Activated T-cell treated with anti-CD3 and anti-CD28 coated beads, Interleukin-2, amount 50 U/mL, for 1 hour (primary cell): Measurements from ENCODE around the gene KIF27.
"Not testable (repeated sequence)": the region's sequence is repeated elsewhere in the genome, so short reads cannot be mapped to it uniquely, and the experiment has no call there.

Experiments
- DNase-seq: peaks from one replicate; pipeline ENCODE4 v3.0.0-alpha.2; 2020

The KIF27 gene, protein sequence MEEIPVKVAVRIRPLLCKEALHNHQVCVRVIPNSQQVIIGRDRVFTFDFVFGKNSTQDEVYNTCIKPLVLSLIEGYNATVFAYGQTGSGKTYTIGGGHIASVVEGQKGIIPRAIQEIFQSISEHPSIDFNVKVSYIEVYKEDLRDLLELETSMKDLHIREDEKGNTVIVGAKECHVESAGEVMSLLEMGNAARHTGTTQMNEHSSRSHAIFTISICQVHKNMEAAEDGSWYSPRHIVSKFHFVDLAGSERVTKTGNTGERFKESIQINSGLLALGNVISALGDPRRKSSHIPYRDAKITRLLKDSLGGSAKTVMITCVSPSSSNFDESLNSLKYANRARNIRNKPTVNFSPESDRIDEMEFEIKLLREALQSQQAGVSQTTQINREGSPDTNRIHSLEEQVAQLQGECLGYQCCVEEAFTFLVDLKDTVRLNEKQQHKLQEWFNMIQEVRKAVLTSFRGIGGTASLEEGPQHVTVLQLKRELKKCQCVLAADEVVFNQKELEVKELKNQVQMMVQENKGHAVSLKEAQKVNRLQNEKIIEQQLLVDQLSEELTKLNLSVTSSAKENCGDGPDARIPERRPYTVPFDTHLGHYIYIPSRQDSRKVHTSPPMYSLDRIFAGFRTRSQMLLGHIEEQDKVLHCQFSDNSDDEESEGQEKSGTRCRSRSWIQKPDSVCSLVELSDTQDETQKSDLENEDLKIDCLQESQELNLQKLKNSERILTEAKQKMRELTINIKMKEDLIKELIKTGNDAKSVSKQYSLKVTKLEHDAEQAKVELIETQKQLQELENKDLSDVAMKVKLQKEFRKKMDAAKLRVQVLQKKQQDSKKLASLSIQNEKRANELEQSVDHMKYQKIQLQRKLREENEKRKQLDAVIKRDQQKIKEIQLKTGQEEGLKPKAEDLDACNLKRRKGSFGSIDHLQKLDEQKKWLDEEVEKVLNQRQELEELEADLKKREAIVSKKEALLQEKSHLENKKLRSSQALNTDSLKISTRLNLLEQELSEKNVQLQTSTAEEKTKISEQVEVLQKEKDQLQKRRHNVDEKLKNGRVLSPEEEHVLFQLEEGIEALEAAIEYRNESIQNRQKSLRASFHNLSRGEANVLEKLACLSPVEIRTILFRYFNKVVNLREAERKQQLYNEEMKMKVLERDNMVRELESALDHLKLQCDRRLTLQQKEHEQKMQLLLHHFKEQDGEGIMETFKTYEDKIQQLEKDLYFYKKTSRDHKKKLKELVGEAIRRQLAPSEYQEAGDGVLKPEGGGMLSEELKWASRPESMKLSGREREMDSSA (N-terminal part only)

DNA sequence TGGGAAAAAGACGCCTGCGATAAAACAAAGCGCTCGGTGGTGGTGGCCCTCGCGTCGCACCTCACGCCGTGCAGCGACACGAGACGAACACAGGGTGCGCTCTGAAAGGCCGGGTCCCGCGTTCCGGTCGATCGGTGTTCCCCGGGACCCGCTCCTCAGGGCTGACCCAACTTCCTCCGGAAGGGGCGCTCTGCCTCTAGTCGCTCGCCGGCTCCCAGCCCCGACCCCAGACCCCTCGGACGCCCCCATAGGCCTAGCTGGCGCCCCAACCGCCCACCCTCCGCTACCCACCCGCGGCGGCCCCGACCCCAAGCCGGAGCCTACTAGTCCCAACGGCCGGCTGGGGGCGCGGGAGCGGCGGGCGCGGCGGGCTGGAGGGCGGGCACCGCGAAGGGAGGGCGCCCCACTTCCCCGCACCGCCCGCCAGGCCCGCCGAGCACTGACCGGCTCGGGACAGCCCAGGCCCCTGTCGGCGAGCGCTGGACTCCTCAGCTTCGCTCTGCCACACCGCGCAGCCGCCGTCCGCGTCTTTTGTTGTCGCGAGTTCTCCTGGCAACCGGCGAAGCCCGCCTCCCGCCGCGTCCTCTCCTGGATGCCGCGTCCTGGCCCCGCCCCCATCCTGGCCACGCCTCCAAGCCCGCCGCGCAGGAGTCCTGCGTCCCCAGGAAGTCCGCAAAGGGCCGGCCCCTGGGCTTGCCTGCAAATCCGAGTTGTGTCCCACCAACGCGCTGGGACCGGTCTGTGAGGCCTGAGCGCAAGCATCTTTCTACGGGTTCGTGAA is at the start of gene KIF27:
Gene KIF27, minus strand, starts transcription at position 506 of the 781 bp plus-strand sequence. CDS start 5,841 bp downstream, outside the sequence.
- peak; percentile 95 for DNase-seq

DNA sequence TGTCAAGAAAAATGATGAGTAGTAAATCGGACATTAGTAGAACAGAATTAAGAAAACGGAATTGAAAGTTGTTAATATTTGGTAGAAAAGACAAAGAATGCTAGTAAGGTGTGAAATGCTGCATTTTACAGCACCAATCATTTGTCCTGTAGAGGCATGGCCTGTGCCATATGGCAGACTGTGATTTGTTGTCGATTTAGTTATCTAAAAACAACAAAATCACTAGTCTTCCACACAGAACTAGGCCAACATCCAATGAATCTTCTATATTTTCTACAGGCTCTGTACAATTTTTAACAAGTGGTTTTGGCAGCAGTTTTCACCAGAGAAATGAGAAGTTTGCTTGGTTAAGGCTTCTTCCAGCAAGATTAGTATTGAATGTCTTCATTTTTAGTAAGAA is 48.4 kb upstream of the KIF27 start:
- DNase-seq, result no peak

DNA sequence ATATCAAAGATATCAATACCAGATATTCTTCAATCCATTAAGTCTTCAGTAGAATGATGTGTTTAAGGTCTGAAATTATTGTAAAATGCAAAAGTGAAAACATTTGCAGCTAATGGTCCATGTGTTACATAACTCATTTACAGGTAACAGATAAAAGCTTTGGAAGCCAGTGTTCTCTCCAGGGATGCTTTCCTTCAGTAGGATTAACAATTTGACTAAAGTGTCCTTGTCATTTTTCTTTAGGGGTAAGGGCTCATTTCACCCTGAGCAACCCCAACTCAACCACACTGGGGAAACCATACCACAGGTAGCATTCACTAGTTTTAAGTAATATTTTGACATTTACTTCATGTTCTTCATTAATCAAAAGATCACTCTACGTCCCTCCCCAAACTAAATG is 45.8 kb upstream of the KIF27 start:
- DNase-seq, result no peak

DNA sequence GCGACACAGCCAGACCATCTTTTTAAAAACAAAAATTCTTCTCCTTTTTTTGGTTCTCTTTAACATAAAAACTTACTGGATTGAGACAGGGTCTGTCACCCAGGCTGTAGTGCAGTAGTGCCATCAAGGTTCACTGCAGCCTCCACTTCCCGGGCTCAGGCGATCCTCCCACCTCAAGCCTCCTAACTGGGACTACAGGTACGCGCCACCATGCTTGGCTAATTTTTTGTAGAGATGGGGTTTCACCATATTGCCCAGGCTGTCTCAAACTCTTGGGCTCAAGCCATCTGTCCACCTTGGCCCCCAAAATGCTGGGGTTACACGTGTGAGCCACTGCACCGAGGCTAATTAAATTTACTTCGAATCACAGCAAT is 45.0 kb upstream of the KIF27 start:
- no peak for DNase-seq

DNA sequence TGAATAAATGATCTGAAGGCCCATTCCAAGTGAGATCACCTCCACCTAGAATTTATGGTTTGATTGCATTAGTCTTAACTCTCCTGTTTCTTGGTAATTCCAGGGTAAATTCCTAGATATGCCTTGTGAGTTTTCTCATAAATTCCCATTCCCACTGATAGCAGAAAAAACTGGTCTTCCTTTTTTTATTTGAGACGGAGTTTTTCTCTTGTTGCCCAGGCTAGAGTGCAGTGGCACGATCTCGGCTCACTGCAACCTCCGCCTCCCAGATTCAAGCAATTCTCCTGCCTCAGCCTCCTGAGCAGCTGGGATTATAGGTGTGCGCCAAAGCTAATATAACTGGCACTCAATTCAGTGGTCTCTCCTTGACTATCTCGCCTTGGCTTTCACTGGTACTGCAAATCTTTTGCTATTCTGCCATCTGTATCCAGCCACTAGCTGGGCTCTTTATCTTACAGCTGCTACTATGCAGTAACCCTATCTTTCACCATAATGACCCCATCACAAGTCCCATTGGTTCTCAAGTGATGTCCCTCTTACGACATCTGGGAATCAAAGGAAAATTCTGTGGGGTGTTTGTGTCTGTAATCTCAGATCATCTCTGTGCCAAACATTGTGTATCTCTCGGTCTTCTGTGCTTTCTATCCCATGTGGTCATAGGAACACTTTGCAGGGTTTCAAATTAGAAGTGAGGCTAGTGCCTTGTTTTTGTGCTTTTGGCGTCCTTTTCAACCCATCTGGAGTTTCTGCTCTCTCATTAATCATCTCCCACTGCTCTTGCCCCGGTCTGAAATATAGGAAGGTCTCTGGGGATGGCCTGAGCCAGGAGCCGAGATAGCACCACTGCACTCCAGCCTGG is 44.3 kb upstream of the KIF27 start:
- no peak for DNase-seq

DNA sequence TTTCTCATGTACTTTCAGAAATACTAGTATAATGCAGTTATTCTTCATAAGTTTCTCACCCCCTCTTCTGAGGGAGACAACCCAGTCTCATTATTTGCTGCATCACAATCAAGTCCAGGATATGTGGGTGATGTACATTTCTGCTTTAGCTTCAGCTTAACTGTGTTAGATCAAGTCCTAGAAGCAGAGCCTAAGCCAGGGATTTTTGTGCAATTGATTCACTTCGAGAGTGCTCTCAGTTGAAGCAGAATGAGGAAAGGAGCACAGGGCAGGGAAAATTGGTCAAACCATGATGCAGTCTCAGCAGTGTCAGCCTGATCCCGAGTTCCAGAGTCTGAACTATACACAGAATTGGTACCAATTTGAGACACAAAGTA is 43.7 kb upstream of the KIF27 start:
- no peak for DNase-seq

DNA sequence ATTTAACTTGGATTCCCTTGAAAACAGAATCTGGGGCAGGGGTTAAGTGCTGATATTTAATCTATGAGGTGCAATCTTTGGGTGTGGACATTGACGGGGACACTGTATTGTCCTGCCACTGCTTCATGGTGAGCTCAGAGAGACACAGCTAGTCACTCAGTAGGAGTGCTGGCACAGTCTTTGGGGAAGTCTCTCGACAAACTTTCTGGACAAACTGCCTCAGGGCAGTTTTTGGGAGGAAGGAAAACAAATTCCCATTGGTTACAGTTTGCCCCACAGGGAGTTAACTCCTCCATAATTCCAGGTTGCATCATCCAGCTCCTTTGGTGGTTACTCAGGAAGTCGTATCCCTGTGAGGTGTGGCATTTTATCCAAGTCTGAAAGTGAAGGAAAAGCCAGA is 40.9 kb upstream of the KIF27 start:
- no peak for DNase-seq

DNA sequence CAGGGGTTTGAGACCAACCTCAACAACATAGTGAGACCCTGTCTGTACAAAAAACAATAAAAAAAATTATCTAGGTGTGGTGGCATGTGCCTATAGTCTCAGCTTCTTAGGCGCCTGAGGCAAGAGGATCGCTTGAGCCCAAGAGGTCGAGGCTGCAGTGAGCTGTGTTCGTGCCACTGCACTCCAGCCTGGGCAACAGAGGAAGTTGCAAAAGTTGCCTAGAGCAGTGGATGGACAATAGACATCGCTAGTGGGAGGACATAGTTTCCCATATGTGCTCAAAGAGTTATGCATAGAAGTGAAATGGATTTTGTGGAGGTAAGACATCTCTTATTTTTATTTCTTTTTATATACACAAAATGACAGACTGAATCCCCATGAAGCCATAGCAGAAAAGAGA is 39.8 kb upstream of the KIF27 start:
- DNase-seq, result no peak

DNA sequence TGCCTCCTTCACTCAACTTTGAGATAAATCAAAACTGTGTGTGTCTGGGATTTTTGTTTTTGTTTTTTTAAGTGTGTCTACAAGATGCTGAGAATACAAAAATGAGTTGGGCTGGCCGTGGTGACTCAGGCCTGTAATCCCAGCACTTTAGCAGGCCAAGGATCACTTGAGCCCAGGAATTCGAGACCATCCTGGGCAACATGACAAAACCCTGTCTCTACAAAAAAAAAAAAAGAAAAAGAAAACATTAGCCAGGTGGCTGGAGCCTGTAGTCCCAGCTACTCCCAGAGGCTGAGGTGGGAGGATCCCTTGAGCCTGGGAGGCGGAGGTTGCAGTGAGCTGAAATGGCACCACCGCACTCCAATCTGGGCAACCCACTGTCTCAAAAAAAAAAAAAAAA is 37.8 kb upstream of the KIF27 start:
- DNase-seq, result no peak

DNA sequence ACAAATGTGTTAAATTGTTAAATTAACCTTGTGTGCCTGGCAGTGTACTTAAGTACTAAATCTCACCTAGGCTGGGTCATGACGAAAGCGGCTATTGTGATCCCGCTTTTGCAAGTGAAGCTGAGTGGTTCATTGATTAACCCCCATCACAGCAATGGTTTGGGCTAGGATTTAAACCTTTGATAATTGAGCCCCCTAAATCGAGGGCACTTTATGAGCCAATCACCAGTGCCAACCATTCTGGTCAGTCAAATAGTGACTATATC is 35.9 kb upstream of the KIF27 start:
- no peak for DNase-seq

DNA sequence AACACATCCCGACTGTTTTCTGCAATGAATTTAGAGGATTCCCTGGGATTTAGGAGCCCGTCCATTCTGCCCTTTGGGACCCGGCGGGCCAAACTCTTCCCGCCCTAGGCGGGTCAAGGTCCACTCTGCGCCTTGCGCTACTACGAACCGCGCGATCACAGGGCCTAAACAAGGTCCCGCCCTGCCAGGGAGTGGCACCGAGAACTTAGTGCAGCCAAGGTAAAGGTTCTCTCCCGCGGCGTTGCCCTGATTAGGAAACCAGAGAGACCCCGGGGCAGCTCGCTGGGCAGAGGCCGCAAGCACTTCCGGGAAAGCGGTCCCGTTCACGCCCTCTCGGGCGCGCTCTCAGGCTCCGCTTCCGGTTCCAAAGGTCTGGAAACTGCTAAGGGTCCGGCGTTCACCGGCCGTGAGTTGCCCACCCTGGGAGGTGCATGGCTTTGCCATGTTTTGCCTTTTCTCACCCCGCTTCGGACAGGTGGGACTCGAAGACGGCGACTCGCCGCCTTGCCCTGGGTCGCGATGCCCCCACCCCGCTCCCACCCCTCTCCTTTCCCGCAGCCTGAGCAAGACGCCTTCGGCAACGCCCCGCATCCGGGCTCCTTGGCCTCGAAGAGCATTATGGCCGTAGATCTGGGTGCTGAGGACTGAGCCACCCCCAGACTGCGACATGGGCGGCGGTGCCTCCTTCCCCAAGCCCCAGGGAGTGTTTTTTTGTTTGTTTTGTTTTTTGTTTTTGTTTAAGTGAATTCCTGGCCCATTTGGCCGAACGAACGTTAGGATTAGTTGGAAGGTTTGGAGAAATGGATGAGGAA is 35.4 kb upstream of the KIF27 start:
- DNase-seq, result peak; percentile 62

DNA sequence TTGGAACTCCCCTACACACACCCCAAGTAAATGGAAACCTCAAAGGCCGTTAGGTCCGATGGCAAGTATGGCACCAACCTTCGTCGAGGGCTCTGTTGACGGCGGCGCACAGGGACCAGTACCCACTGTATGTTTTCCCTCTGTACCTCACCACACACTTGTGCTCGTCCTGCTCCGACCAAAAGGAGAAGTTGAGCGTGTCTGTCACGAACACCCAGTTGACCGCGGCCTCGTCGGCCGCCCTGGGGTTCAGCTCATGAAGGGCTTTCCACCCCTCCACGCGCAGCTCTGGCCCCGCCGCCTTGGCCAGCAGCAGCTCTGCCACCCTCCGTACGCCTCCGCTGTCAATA is 34.8 kb upstream of the KIF27 start:
- peak; percentile 44 for DNase-seq

DNA sequence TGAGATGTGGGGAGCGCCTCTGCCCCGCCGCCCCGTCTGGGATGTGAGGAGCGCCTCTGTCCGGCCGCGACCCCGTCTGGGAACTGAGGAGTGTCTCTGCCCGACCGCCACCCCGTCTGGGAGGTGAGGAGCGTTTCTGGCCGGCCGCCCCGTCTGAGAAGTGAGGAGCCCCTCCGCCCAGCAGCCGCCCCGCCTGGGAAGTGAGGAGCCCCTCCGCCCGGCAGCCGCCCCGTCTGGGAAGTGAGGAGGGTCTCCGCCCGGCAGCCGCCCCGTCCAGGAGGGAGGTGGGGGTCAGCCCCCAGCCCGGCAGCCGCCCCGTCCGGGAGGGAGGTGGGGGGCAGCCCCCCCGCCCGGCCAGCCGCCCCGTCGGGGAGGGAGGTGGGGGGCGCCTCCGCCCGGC is 26.9 kb upstream of the KIF27 start:
- not testable (repeated sequence) for DNase-seq

DNA sequence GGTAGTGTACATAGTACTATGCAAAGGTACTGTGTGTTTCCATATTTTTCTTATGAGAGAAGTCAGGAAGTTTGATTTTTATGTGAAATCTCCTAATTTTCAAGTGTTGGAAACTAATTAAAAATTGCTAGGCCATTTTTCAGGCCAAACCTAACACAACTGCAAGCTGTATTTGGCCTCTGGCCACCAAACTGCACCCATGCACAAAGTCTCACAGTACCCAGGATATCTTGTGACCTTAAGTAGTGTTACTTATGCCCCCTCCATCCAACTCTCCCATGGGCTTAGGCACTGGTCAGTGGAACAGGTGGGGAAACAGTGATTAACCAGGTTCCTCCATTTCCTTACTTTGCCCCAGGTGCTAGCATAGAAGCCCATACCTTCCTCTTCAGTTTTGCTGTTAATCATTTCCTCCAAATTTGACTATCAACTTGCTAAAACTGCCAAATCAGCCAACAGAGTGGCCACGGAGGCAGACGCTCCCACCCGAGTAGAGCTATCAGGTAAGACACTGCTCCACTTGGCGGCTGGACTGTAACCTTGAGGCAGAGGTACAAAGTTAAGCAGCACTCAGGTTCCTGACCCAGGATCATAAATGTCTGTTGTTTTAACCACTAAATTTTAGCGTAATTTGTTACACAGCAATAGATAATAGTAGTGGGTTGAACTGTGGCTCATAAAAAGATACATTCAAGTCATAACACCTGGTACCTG is 19.5 kb upstream of the KIF27 start:
- DNase-seq, result no peak

DNA sequence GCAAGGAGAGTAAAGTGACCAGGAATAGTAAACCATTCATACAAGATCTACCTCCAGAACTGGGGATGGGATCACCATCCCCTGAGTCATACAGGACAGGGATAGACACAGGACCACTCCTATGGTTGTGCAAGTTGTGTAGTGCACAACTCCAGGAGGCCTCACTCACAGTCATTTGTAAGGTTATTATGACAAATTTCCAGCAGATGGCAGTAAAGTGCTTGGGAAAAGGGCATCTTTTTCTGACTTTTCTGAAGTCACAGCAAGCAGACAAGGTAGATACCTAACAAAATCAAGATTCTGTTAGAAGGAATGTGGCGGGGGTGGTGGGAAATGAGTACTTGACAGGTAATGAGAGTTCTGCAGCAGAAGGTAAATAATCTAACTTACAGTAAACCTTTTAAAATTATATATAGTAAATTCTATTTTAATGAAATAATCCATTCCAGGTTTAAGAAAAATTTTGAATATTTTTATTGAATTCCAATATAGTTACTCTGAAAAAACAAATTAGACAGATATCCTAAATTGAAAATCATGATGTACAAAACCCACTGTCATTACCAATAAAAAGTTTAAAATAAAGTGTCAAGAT is 16.7 kb upstream of the KIF27 start:
- no peak for DNase-seq

DNA sequence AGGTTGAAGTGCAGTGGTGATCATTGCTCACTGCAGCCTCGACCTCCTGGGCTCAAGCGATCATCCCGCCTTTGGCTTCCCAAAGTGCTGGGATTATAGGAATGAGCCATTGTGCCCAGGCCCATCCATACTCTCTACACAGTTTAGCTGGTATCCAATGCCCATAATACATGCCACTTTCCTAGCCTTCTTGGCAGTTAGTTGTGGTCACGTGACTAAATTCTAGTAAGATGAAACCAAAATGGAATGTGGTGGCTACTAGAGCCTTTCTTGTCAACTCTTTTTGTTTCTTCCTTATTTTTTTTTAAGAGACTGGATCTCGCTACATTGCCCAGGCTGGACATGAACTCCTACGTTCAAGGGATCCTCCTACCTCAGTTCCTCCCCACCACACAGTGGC is 15.3 kb upstream of the KIF27 start:
- DNase-seq, result no peak

DNA sequence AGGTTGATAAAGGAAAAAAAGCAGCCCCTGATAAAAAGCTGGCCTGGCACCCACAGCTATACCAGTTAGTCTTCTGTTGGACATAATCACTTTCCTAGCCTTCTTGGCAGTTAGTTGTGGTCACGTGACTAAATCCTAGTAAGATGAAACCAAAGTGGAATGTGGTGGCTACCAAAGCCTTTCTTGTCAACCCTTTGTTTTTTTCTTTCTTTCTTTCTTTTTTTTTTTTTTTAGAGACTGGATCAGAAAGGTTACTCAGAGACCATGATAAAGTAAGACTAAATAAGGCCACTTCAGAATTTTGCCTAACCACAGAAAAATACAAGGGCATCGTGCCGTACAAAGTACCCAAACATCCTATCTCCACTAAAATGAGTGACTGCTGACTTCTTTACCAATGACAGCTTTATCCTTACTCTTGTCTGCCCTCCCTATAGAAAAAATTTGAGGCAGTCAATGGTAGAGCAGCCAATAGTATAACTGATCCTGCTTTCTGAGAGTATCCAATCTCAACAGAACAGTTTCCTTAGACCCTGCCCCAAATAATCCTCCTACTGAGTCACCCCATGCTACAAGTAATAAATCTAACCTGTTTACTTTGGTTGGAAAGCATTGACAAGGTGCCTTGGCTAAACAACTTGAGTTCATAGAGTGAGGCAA is 14.2 kb upstream of the KIF27 start:
- no peak for DNase-seq

DNA sequence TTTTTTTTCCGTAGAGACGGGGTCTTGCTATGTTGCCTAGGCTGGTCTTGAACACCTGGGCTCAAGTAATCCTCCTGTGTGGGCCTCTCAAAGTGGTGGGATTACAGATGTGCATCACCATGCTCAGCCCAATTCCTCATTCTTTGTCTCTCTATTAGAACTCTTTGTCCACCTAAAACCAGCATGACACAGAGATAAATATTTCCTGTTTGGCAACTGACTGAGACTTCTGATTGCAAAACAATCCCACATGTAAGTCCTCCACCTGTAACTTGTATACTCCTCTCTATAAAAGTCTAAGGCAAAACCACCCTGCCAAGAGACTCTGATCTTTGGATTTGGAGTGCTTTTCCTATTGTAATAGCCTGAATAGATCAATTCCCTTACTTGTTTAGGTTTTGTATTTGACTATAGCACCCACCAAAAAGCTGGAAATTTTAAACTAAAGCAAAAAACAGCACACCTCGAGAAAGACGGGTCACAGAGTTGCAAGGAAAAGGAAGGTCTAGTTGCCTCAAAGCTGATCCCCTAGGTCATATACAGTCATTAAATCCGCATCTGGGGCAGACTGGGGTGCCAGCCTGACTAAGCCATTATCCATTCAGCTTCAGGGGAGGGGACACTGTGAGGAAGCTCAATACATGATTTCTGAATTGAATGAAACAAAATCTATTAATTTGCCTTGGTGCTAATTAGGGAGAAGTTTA is 13.5 kb upstream of the KIF27 start:
- no peak for DNase-seq

DNA sequence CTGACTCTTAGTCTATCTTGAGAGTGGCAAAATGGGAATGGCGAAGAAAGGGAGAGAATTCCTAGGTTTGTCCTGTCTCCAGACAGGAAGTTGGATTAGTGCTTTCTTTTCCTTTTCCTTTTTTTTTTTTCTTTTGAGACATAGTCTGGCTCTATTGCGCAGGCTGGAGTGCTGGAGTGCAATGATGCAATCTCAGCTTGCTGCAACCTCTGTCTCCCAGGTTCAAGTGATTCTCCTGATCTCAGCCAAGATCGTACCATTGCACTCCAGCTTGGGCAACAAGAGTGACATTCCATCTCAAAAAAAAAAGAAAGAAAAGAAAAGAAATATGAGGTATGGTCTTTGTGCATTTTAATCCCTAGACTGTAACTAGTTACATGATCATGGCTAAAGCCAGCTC is 12.6 kb upstream of the KIF27 start:
- DNase-seq, result no peak
